Measurements from ENCODE around the gene CDC42EP5. TPM values are rescaled to one million over a fixed set of nuclear protein-coding genes. Genes with fewer than 3 reads are reported as not detected.
"Not testable (repeated sequence)": the region's sequence is repeated elsewhere in the genome, so short reads cannot be mapped to it uniquely, and the experiment has no call there.

CDC42EP5 gene
- total RNA-seq, 1 donor from 2014 or later = not detected

DNA sequence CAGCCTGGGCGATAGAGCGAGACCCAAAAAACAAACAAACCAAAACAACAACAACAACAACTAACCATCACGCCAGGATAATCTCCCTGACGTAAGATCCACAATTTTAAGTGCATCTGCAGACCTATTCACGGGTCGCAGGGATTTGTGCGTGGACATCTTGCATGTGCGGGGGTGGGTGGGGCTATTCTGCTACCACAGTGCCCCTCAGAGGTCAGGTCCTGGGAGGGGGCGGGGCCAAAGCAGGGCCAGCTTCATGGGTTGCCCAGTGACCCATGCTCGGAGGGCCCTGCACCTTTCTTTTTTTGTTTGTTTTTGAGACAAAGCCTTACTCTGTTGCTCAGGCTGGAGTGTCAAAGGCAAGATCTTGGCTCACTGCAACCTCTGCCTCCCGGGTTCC is 2.6 kb upstream of the CDC42EP5 start:
- TF ChIP-seq, protein P1, sequence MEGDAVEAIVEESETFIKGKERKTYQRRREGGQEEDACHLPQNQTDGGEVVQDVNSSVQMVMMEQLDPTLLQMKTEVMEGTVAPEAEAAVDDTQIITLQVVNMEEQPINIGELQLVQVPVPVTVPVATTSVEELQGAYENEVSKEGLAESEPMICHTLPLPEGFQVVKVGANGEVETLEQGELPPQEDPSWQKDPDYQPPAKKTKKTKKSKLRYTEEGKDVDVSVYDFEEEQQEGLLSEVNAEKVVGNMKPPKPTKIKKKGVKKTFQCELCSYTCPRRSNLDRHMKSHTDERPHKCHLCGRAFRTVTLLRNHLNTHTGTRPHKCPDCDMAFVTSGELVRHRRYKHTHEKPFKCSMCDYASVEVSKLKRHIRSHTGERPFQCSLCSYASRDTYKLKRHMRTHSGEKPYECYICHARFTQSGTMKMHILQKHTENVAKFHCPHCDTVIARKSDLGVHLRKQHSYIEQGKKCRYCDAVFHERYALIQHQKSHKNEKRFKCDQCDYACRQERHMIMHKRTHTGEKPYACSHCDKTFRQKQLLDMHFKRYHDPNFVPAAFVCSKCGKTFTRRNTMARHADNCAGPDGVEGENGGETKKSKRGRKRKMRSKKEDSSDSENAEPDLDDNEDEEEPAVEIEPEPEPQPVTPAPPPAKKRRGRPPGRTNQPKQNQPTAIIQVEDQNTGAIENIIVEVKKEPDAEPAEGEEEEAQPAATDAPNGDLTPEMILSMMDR (IDR thresholded peaks at IDR 0.05) = no peak
- CTCF ChIA-PET = no interaction called here
- intact Hi-C loops (cut with micrococcal nuclease) = no loop called here
- POLR2A ChIA-PET = no interaction called here
- ATAC-seq (ENCODE audit: low read depth) (no peak), DNase-seq (no peak)
- Mint-ChIP-seq H3K9me3 (no peaks in the 10 kb centered on the region), H3K27ac (no peak overlapping the region), H3K4me3 (no peak overlapping the region), H3K36me3 (ENCODE audit: low read depth) (no peaks in the 10 kb centered on the region), H3K4me1 (peaks cover 12% of the 10 kb centered on the region), H3K27me3 (peaks cover 26% of the 10 kb centered on the region)

DNA sequence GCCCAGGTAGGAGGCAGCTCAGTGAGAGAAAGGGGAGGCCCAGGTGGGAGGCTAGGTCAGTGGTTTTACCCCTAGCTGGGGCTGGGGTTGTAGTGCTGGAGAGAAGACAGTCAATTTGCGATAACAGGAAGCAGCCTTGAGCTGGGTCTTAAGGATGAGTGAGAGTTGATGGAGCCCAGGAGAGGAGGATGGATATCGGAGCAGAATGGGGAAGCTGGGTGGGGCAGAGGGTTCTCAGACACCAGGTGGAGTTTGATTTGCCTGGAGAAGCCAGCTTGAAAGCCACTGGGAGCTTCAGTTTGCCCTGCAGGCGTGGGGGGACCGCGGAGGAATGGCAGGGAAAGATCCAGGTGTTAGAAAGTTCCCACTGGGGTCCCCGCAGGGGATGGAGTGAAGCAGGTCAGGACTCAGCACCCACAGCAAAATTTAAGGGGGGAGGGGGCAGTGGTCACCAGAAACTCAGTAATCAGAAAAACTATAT is 836 bp upstream of the CDC42EP5 start:
- peaks cover 14% of the 10 kb centered on the region for H3K4me1 Mint-ChIP-seq
- no peaks in the 10 kb centered on the region for H3K9me3 Mint-ChIP-seq
- ATAC-seq (ENCODE audit: low read depth) (no peak), DNase-seq (no peak)
- CTCF ChIA-PET = interaction anchor here (1.0 kb wide), 1 partner anchor 8 kb away, joined by 3 read pairs; no protein-coding TSS in a partner anchor
- no peak overlapping the region for H3K4me3 Mint-ChIP-seq
- no peaks in the 10 kb centered on the region for H3K36me3 Mint-ChIP-seq (ENCODE audit: low read depth)
- peaks cover 40% of the 10 kb centered on the region for H3K27me3 Mint-ChIP-seq
- H3K27ac Mint-ChIP-seq = no peak overlapping the region
- POLR2A ChIA-PET = interaction anchor here (0.6 to 1.0 kb wide), 2 partner anchors 10 to 12 kb away, joined by 3 read pairs; partner anchors contain the start of gene LENG9
- TF ChIP-seq, protein P1 (IDR thresholded peaks at IDR 0.05) = no peak
- intact Hi-C loops (cut with micrococcal nuclease) = no loop called here

DNA sequence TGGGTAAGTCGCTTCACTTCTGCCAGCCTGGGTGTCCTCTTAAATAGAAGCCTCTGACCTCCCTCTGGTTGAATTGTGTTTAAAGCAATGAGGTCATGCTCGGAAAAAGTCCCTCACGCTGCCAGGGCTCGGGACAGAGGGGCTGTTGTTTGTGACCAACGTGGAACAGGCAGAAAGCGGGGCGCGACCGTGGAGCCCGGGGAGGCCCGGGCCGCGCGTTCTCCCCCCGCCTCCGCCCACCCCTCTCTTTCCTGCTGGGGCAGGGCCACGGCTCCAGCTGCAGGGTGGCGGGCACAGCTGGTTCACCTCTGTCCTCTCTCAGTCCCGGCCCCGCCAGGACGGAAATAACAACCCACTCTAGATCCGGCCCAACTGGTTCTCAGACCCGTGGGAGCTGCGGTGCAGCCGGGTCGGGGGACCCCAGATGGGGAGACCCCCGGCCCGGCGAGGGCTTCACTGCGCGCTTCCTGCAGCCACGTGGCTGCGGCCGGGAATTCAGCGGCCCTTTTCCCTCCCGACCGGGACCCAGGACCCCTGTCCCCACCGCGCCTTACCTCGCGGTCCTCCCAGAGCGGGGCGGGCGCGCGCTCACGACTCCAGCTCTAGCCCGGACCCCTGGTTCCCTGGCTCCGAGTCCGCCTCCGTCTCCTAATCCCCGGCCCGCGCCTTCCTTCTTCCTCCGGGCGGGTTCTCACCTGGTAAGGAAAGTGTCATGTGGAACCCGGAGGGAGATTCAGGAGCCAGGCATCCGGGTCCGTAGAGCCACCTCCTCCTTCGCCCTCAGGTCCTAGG is 1.9 kb downstream of the CDC42EP5 start:
- POLR2A ChIA-PET = no interaction called here
- Mint-ChIP-seq H3K4me1 (peaks cover 17% of the 10 kb centered on the region), H3K27ac (no peak overlapping the region), H3K36me3 (ENCODE audit: low read depth) (no peaks in the 10 kb centered on the region), H3K27me3 (peaks cover 26% of the 10 kb centered on the region), H3K4me3 (peak overlapping the region; percentile 41), H3K9me3 (no peaks in the 10 kb centered on the region)
- intact Hi-C loops (cut with micrococcal nuclease) = no loop called here
- TF ChIP-seq, protein P1 (IDR thresholded peaks at IDR 0.05) = no peak
- no peak for DNase-seq
- ATAC-seq (ENCODE audit: low read depth) = peak; percentile 37
- CTCF ChIA-PET = no interaction called here

DNA sequence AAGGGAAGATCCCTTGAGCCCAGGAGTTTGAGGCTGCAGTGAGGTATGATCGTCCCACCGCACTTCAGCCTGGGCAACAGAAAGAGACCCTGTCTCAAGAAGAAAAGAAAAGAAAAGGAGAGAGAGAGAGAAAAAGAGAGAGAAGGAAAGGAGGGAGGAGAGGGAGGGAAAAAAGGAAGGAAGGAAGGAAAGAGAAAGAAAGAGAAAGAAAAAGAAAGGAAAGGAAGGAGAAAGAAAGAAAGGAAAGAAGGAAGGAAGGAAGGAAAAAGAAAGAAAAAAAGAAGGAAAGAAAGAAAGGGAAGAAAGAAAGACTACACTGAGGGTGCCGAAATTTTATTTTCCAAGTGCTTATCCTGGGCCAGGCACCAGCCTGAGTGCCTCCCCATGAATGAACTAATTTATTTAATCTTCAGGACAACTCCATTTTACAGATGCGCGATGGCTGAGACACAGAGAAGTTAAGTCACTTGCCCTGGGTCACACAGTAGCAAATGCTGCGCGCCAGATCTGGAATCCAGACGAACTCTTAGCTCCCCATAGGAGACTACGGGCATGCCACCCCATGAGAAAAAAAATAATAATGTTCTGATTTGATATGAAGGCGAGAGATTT is 2.7 kb downstream of the CDC42EP5 start:
- peaks cover 17% of the 10 kb centered on the region for H3K4me1 Mint-ChIP-seq
- CTCF ChIA-PET = no interaction called here
- H3K36me3 Mint-ChIP-seq (ENCODE audit: low read depth) = no peaks in the 10 kb centered on the region
- ATAC-seq (ENCODE audit: low read depth) (no peak), DNase-seq (no peak)
- H3K27me3 Mint-ChIP-seq = peaks cover 26% of the 10 kb centered on the region
- H3K9me3 Mint-ChIP-seq = no peaks in the 10 kb centered on the region
- TF ChIP-seq, protein P1 (IDR thresholded peaks at IDR 0.05) = no peak
- POLR2A ChIA-PET = no interaction called here
- H3K27ac Mint-ChIP-seq = peak overlapping the region; percentile 20
- peak overlapping the region; percentile 0 for H3K4me3 Mint-ChIP-seq
- intact Hi-C loops (cut with micrococcal nuclease) = no loop called here

DNA sequence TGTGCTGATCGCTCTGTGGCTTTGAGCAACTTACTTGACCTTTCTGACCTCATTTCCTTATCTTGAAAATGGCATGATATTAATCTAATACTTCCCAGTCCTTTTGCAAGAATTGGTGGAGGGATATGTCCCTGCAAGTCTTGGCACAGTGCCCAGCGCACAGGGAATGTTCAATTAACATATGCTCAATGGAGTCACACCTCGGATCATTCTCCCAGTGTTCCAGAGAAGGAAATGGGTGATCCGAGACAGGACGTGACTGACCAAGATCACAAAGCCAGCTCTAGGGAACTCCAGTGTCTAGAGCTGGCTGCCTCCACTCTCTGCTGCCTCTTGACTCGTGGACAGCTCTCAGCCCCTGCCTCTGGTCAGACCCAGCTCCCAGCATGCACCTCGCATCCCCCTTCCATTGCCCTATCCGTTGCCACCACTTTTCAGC is 3.6 kb downstream of the CDC42EP5 start:
- DNase-seq = no peak
- POLR2A ChIA-PET = no interaction called here
- no peak overlapping the region for H3K27ac Mint-ChIP-seq

DNA sequence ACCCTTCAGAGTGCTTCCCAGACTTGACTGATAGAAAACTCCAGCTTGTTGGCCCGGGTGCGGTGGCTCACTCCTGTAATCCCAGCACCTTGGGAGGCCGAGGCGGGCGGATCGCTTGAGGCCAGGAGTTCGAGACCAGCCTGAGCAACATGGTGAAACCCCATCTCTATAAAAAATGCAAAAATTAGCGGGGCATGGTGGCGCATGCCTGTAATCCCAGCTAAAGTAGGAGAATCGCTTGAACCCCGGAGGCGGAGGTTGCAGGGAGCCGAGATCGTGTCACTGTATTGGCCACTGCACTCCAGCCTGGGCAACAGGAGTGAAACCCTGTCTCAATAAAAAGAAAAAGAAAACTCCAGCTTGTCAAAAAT is 7.0 kb downstream of the CDC42EP5 start:
- peak overlapping the region; percentile 20 for H3K4me3 Mint-ChIP-seq
- CTCF ChIA-PET; ATAC-seq (ENCODE audit: low read depth); H3K27ac Mint-ChIP-seq; H3K9me3 Mint-ChIP-seq; DNase-seq: not testable (repeated sequence)
- intact Hi-C loops (cut with micrococcal nuclease) = loop anchor here (10.0 kb wide), 1 partner anchor 1179 kb away; the partner anchor contains the start of genes CCDC106, ZNF580 and ZNF581
- H3K36me3 Mint-ChIP-seq (ENCODE audit: low read depth) = peaks cover 19% of the 10 kb centered on the region
- peaks cover 27% of the 10 kb centered on the region for H3K4me1 Mint-ChIP-seq
- peaks cover 15% of the 10 kb centered on the region for H3K27me3 Mint-ChIP-seq
- POLR2A ChIA-PET = interaction anchor here (1.9 kb wide), 1 partner anchor 18 kb away, joined by 11 read pairs; the partner anchor contains the start of gene LENG8

More for the DNA sequence above, 3.6 kb downstream of the CDC42EP5 start:
- no peaks in the 10 kb centered on the region for H3K9me3 Mint-ChIP-seq
- intact Hi-C loops (cut with micrococcal nuclease) = loop anchor here (10.0 kb wide), 1 partner anchor 1175 kb away; the partner anchor contains the start of genes CCDC106, ZNF580 and ZNF581
- TF ChIP-seq, protein P1 (IDR thresholded peaks at IDR 0.05) = no peak
- peaks cover 26% of the 10 kb centered on the region for H3K27me3 Mint-ChIP-seq
- H3K4me1 Mint-ChIP-seq = peaks cover 19% of the 10 kb centered on the region
- ATAC-seq (ENCODE audit: low read depth) = no peak
- H3K36me3 Mint-ChIP-seq (ENCODE audit: low read depth) = no peaks in the 10 kb centered on the region
- no peak overlapping the region for H3K4me3 Mint-ChIP-seq
- CTCF ChIA-PET = interaction anchor here (1.0 kb wide), 1 partner anchor 12 kb away, joined by 4 read pairs; no protein-coding TSS in a partner anchor
